SK-N-SH treated with all-trans-retinoic acid at 6 μM for 48 hours (cell line): ENCODE results near the gene ELFN1.

Experiments
- ISL1 ChIP-seq: fragments of 250-450 bp; sonication (Bioruptor Pico); IDR thresholded peaks from 2 replicates; pipeline ENCODE4 v2.1.2; 2022; ENCODE audit warnings: mild to moderate bottlenecking, moderate library complexity
- PPARA ChIP-seq: fragments of 250-450 bp; sonication (Bioruptor Pico); IDR thresholded peaks from 2 replicates; pipeline ENCODE4 v1.5.0; 2020; ENCODE audit warnings: mild to moderate bottlenecking, borderline replicate concordance
- RARB ChIP-seq: fragments of 250-450 bp; sonication (Bioruptor Pico); IDR thresholded peaks from 2 replicates; pipeline ENCODE4 v1.8.0; 2021; ENCODE audit warnings: mild to moderate bottlenecking, moderate library complexity
- TCF4 ChIP-seq: fragments of 250-450 bp; sonication (Bioruptor Pico); IDR thresholded peaks from 2 replicates; pipeline ENCODE4 v1.8.0; 2021; ENCODE audit warnings: mild to moderate bottlenecking, moderate library complexity, borderline replicate concordance
- TSHZ2 ChIP-seq: fragments of 250-450 bp; sonication (Bioruptor Pico); IDR thresholded peaks from 2 replicates; pipeline ENCODE4 v1.5.0; 2020; ENCODE audit warnings: mild to moderate bottlenecking, moderate library complexity
- ZC3H10 ChIP-seq: fragments of 250-450 bp; sonication (Bioruptor Pico); IDR thresholded peaks from 2 replicates; pipeline ENCODE4 v1.5.1; 2021; ENCODE audit warnings: mild to moderate bottlenecking, moderate library complexity
- ZFP3 ChIP-seq: fragments of 250-450 bp; sonication (Bioruptor Pico); IDR thresholded peaks from 2 replicates; pipeline ENCODE4 v1.5.0; 2020; ENCODE audit warnings: mild to moderate bottlenecking, moderate library complexity

- TF ChIP-seq TCF4 (CRISPR knock-in tag) (no peak), ISL1 (CRISPR knock-in tag) (no peak), ZC3H10 (CRISPR knock-in tag) (no peak), TSHZ2 (CRISPR knock-in tag) (no peak), RARB (CRISPR knock-in tag) (no peak), ZFP3 (CRISPR knock-in tag) (no peak), PPARA (CRISPR knock-in tag) (no peak)
Measured at GRCh38 chr7:1674161-1675035, 4.3 kb downstream of the ELFN1 start.
